ENCODE results near the gene BCAS3. TPM values are rescaled to one million over a fixed set of nuclear protein-coding genes. Genes with fewer than 3 reads are reported as not detected.

Gene BCAS3
- total RNA-seq, 1 donor from 2014 or later = 29.6 TPM

DNA sequence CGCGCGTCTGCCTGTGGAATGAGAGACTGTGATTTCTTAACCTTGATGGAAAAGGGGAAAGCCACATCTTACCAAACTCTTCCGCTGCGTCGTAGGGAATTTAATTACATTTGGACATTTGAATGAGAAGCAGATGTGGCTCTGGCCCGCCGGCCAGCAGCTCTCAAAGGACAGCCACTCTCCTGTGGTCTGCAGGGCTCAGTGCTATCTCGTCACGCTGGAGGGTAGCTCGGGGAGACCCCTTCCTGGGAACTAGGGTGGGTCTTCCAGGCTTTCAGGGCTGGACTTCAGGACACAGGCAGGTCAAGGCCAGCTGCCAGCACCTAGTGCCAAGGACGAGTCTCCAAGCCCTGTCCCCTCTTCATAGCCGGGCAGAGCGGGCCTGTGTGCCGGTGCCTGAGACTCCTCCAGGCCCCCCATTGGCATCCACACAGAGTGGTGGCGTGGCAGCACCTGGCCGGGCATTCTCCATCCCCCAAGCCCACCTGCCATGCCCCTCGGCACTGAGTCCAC lies 706.1 kb downstream of the BCAS3 start:
- Histone ChIP-seq H3K9me3 (no peaks in the 10 kb centered on the region), H3K4me3 (no peak overlapping the region), H3K36me3 (no peaks in the 10 kb centered on the region), H3K27ac (peak overlapping the region; percentile 18), H3K27me3 (ENCODE audit: low read depth) (no peaks in the 10 kb centered on the region), H3K4me1 (no peaks in the 10 kb centered on the region)
- intact Hi-C loops (cut with DNase I) = no loop called here
- peak; percentile 11 to 12 for ATAC-seq
- DNase-seq = peak; percentile 41
- TF ChIP-seq, protein P1, sequence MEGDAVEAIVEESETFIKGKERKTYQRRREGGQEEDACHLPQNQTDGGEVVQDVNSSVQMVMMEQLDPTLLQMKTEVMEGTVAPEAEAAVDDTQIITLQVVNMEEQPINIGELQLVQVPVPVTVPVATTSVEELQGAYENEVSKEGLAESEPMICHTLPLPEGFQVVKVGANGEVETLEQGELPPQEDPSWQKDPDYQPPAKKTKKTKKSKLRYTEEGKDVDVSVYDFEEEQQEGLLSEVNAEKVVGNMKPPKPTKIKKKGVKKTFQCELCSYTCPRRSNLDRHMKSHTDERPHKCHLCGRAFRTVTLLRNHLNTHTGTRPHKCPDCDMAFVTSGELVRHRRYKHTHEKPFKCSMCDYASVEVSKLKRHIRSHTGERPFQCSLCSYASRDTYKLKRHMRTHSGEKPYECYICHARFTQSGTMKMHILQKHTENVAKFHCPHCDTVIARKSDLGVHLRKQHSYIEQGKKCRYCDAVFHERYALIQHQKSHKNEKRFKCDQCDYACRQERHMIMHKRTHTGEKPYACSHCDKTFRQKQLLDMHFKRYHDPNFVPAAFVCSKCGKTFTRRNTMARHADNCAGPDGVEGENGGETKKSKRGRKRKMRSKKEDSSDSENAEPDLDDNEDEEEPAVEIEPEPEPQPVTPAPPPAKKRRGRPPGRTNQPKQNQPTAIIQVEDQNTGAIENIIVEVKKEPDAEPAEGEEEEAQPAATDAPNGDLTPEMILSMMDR (IDR thresholded peaks at IDR 0.05) = no peak

DNA sequence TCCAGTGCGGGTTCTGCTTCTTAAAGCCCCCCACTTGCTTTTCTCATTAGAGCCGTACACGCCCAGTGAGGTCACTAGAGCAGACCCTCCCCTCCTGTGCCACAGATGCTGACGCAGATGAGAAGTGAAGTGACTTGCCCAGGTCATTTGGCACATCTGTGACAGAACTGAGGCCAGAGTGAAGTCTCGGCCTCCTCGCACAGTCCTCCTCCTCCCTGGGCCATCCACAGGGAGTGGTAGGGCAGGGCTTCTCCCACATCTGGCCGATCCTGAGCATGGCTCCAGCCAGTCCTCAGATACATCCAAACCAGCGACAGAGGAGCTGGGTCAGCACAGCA lies 706.7 kb downstream of the BCAS3 start:
- ATAC-seq (no peak), DNase-seq (peak; percentile 18)
- H3K4me3 ChIP-seq = no peak overlapping the region
- peaks cover under 1% of the 10 kb centered on the region for H3K4me1 ChIP-seq
- intact Hi-C loops (cut with DNase I) = no loop called here
- no peaks in the 10 kb centered on the region for H3K36me3 ChIP-seq
- H3K9me3 ChIP-seq = no peaks in the 10 kb centered on the region
- no peaks in the 10 kb centered on the region for H3K27me3 ChIP-seq (ENCODE audit: low read depth)
- TF ChIP-seq, protein P1 (IDR thresholded peaks at IDR 0.05) = no peak
- no peak overlapping the region for H3K27ac ChIP-seq

DNA sequence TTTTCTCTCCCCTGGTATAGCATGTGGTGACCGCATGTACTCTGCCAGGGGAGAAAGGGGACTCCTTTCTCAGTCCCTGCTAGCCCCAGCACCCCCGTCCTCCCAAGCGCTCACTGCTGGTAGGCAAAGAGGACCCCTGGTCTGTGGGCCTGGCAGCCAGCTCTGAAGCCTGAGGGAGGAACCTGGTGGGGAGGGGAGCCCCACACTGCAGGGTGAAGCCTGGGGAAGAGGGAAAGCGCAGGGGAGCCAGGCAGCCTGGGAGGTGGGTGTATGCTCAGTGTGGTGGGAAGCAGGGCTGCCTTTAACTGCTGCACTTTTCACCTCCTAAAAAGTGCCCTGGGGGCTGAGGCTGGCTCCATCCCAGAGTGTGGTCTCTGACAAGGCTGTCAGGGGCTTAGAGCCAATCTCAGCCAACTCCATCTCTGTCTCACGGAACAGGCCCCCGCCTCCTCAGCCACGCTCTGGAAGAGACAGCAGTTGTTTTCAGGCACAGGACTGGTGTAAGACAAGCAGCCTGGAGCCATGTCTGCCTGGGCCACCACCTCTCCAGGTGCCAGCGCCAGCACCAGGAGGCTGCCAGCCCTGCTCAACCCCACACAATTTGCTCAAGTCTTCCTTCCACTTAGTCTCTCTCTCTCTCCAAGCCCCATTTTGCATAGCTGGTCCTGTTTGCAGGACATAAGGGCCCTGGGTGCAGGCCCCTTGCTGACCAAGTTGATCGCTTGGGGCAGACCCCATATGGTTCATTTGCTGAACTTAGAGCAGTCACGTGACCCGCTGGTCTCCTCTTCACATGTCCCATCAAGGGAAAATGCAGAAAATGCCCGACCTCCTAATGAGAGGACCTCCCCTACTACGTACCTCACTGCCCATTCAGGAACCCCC lies 707.3 kb downstream of the BCAS3 start:
- no peaks in the 10 kb centered on the region for H3K36me3 ChIP-seq
- no peaks in the 10 kb centered on the region for H3K9me3 ChIP-seq
- intact Hi-C loops (cut with DNase I) = no loop called here
- TF ChIP-seq, protein P1 (IDR thresholded peaks at IDR 0.05) = no peak
- H3K27ac ChIP-seq = no peak overlapping the region
- ATAC-seq (no peak), DNase-seq (peak; percentile 36)
- no peak overlapping the region for H3K4me3 ChIP-seq
- H3K4me1 ChIP-seq = peaks cover 7% of the 10 kb centered on the region
- no peaks in the 10 kb centered on the region for H3K27me3 ChIP-seq (ENCODE audit: low read depth)

DNA sequence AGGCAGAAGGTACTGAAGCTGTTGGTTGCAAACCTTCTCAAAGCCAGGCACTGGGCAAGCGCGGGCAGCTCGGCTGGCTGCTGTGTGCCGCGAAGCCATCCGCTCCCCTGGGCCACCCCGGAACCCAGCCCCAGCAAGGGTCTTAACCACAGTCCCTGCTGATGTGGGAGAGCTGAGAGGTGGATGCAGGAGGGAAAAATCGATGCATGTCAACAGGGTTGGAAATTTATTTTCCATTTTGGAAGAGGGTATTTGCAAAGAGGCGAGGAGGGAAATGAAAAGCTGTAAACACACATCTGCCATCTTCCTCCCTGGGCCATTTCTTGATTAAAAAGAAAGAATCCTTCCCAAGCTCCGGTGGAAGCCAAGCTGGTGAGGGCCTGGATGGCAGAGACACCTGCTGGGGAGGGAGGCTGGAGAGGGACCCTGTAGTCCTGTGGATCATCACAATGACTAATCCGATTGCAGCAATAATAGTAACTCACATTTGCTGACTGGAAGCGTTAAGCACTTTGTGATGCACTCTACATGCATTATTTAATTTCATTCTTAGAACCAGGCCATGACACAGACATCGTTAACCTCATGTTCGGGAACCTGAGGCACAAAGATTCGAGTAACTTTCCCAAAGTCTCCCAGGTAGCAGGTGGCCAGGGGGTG lies 708.1 kb downstream of the BCAS3 start:
- H3K4me3 ChIP-seq = no peak overlapping the region
- H3K27me3 ChIP-seq (ENCODE audit: low read depth) = no peaks in the 10 kb centered on the region
- peak; percentile 6 for DNase-seq
- H3K27ac ChIP-seq = no peak overlapping the region
- peaks cover 10% of the 10 kb centered on the region for H3K4me1 ChIP-seq
- no peaks in the 10 kb centered on the region for H3K36me3 ChIP-seq
- H3K9me3 ChIP-seq = no peaks in the 10 kb centered on the region
- ATAC-seq = no peak
- TF ChIP-seq, protein P1 (IDR thresholded peaks at IDR 0.05) = no peak
- intact Hi-C loops (cut with DNase I) = no loop called here

- no peaks in the 10 kb centered on the region for H3K27me3 ChIP-seq (ENCODE audit: low read depth)
- H3K36me3 ChIP-seq = no peaks in the 10 kb centered on the region
- TF ChIP-seq, protein P1 (IDR thresholded peaks at IDR 0.05) = no peak
- no peak overlapping the region for H3K4me3 ChIP-seq
- no peaks in the 10 kb centered on the region for H3K9me3 ChIP-seq
- peaks cover 10% of the 10 kb centered on the region for H3K4me1 ChIP-seq
- no peak overlapping the region for H3K27ac ChIP-seq
- no peak for ATAC-seq
- intact Hi-C loops (cut with DNase I) = no loop called here
- peak; percentile 20 for DNase-seq
Observed at GRCh38 chr17:61386251-61386650, 708.6 kb downstream of the BCAS3 start.
